Heart right ventricle (tissue), 16 donors: ENCODE data around the gene AOC2. TPM values are rescaled to one million over a fixed set of nuclear protein-coding genes. Genes with fewer than 3 reads are reported as not detected.

ENCODE experiments used
- ATAC-seq, 8 donors: fragments of 200-7000 bp; cut with Tn5 transposase; one replicate each; pipeline ENCODE4 v1.9.1; 2020; ENCODE audit warnings: mild to moderate bottlenecking in 8 of 8, moderate library complexity in 8 of 8, moderate number of reproducible peaks in 1 of 8
- DNase-seq, 2 donors: peaks; one replicate each; pipeline ENCODE4 v3.0.0-alpha.2; 2020
- H3K27ac ChIP-seq, 10 donors: fragments of 200-600 bp; sonication (generic) in 2 of 10; one replicate each; pipeline versions ENCODE4 v1.5.0 to v1.8.0; 2020 to 2022; ENCODE audit warnings: mild to moderate bottlenecking in 3 of 10
- H3K27me3 ChIP-seq, 7 donors: fragments of 200-600 bp; one replicate each; pipeline ENCODE4 v1.8.0; 2021 to 2022; ENCODE audit warnings: mild to moderate bottlenecking in 2 of 7
- H3K36me3 ChIP-seq, 9 donors: fragments of 200-600 bp; sonication (generic) in 1 of 9; one replicate each; pipeline versions ENCODE4 v1.5.0 to v1.8.0; 2020 to 2022; ENCODE audit warnings: mild to moderate bottlenecking in 2 of 9
- H3K4me1 ChIP-seq, 9 donors: fragments of 200-600 bp; sonication (generic) in 1 of 9; one replicate each; pipeline versions ENCODE4 v1.5.0 to v1.8.0; 2020 to 2022; ENCODE audit warnings: mild to moderate bottlenecking in 4 of 9
- H3K4me3 ChIP-seq, 10 donors: fragments of 200-600 bp; sonication (generic) in 2 of 10; one replicate each; pipeline versions ENCODE4 v1.5.0 to v1.8.0; 2020 to 2022; ENCODE audit warnings: mild to moderate bottlenecking in 7 of 10, moderate library complexity in 2 of 10
- H3K9me3 ChIP-seq, 11 donors: fragments of 200-600 bp in 10 of 11; sonication (generic) in 2 of 11; one replicate each; pipeline versions ENCODE4 v1.5.0 to v1.8.0; 2013 to 2022; ENCODE audit warnings: mild to moderate bottlenecking in 2 of 11, control low read depth in 1 of 11, moderate library complexity in 1 of 11
- WGBS, 2 donors: extraction: QIAGEN DNeasy Blood & Tissue Kit; methylation state at CpG; one replicate each; pipeline ENCODE4 v1.1.7; 2013; ENCODE audit warnings: inconsistent platforms in 1 of 2; 5-methylcytosine and 5-hydroxymethylcytosine counted together
- intact Hi-C, 10 donors: fragments of 100-400 bp; cut with DNase I; formaldehyde crosslinking; loops; one replicate each; pipeline versions ENCODE4 v1.11.1 to v1.14.2; 2022
- polyA plus RNA-seq, 2 donors: library from polyadenylated mRNA; stranded (reverse); fragments of 200-250 nt; gene quantifications; one replicate each; pipeline ENCODE4 v1.2.3, GENCODE V29; 2013
- total RNA-seq, 10 donors: library from RNA; stranded (reverse); fragmentation: NEBNext Ultra II Directional in 3 of 10; extraction: Animal tissue kit (Norgen Biotek cat#: 25700) in 3 of 10; gene quantifications; one replicate each; pipeline versions ENCODE4 v1.2.1 to v1.2.4, GENCODE V29; 2021 to 2023
- TF ChIP-seq, protein P1 (sequence below), 9 donors: fragments of 200-600 bp; sonication (generic) in 2 of 9; IDR thresholded peaks; one replicate each; pipeline versions ENCODE4 v1.5.0 to v1.8.0; 2021 to 2022; ENCODE audit warnings: antibody characterized with exemption in 9 of 9, mild to moderate bottlenecking in 5 of 9, moderate library complexity in 1 of 9
- donor health status: Arrhythmogenic right ventricular cardiomyopathy.
- donor health status: ischemic (EF 13 %, LVEDD 7.1; RV severe dilation, severe dysfunction).
- donor health status: healthy with polysubstance abuse.
- donor health status: DM: no; HTN: yes; CAD: no.
- donor health status: DM: no; HTN: no; CAD: no.
- donor health status: ischemic (EF 25% LVEDD 6.9; RV normal size, moderate dysfunction).
- donor health status: ischemic (EF 25% LVEDD 5.7; RV mildly dilated, moderate dysfunction).
- donor health status: healthy.
- donor health status: DM: yes; HTN: yes; CAD: no.
- donor health status: Ischemic cardiomyopathy.
- donor health status: ischemic (EF 35%, LVEDD 5.7; RV mildly dilated, moderate dysfunction).
- donor health status: nonischemic (EF 11% LVEDD 7.7; RV severe dilation, severe dysfunction).
- donor health status: DM: yes; HTN: yes; CAD: no.
- donor health status: PGD.
- donor health status: ischemic (EF 29% LVEDD 5.4; RV normal size, mild dysfunction).
- donor health status: nonischemic (EF 23%, LVEDD 6.1; RV moderate dilation, normal function).

Gene AOC2
- total and polyA plus RNA-seq, 12 donors = 0.14 to 0.72 (median 0.51) TPM

DNA sequence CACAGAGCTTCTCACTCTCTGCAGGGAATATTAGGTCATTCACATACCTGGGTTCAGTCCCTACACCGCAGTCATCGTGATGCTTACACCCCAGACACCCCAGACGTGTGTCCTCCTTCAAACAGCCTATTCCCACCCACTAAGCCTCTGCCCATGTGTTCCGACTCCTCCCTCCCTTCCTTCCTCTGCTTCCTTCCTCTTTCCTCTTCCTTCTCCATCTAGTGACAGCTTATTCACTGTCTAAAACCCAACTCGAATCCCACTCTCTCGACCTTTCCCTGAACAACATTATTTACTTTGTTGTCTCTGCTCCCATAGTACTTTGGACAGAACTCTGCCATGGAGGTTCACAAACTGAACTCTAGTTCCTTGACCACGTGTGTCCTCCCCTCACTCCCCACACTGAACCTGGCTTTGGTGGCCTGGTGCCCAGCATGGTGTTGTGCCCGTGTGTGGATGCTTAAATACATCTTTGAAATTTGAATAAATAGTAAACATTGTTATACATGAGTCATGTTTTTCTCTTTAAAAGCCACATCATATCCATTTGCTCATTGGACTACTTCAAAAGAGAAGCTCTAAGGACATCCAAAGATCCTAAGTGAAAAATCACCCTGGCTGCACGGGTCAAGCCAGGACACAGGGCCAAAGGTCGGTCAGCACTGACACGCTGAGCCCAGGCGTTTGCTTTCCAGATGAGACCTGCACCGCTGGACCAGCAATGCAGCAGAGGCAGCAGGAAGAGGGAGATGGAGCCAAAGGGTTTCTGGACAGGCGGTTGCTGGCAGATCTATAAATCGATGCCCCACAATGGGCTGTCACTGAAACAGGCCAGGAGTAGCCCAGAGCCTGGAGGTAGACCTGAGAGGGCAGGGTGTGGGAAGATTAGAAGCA, 42.1 kb downstream of the AOC2 start:
- intact Hi-C loops = no loop called here
- WGBS, 2 donors = 51 to 63% methylated on average over 15 of the region's 15 CpGs
- ATAC-seq = peak in 3 of 8 donors; percentile 65 to 70 (median 66)

DNA sequence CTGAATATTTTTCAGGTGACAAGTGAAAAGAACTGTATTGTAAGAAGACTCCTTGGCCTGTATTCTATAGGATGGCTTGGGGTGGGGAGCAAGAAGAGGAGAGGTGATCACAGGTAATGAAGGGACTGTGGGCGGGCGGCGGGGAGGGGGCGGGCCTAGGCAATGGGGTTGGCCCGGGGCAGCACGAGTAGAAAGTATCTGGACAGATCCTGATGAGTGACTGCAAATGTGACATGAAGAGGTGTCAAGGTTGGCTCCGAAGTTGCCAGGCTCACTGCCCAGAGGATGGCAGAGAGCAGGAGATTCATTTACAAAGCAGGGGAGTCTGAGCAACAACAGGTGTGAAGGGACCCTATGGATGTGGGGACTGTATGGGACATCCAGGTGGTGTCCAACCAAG, 45.4 kb downstream of the AOC2 start:
- ATAC-seq = peak in 5 of 8 donors; percentile 10 to 67 (median 54)
- whole genome bisulfite sequencing, 2 donors = 60 to 64% methylated on average over 7 of the region's 7 CpGs
- H3K4me3 ChIP-seq = no peak overlapping the region
- no peaks in the 10 kb centered on the region for H3K27me3 ChIP-seq
- peaks cover 15 to 74% (median 45%) of the 10 kb centered on the region in 9 donors for H3K4me1 ChIP-seq
- DNase-seq = no peak
- TF ChIP-seq, protein P1, sequence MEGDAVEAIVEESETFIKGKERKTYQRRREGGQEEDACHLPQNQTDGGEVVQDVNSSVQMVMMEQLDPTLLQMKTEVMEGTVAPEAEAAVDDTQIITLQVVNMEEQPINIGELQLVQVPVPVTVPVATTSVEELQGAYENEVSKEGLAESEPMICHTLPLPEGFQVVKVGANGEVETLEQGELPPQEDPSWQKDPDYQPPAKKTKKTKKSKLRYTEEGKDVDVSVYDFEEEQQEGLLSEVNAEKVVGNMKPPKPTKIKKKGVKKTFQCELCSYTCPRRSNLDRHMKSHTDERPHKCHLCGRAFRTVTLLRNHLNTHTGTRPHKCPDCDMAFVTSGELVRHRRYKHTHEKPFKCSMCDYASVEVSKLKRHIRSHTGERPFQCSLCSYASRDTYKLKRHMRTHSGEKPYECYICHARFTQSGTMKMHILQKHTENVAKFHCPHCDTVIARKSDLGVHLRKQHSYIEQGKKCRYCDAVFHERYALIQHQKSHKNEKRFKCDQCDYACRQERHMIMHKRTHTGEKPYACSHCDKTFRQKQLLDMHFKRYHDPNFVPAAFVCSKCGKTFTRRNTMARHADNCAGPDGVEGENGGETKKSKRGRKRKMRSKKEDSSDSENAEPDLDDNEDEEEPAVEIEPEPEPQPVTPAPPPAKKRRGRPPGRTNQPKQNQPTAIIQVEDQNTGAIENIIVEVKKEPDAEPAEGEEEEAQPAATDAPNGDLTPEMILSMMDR (IDR thresholded peaks at IDR 0.05) = no peak
- no peaks in the 10 kb centered on the region for H3K9me3 ChIP-seq
- H3K36me3 ChIP-seq = no peaks in the 10 kb centered on the region
- intact Hi-C loops = loop anchor here in 1 of 10 donors (5.0 kb wide), 1 partner anchor 37 kb away; no protein-coding TSS in a partner anchor
- no peak overlapping the region for H3K27ac ChIP-seq

More for the DNA sequence above, 42.1 kb downstream of the AOC2 start:
- H3K36me3 ChIP-seq = no peaks in the 10 kb centered on the region
- H3K9me3 ChIP-seq = no peaks in the 10 kb centered on the region
- no peak overlapping the region for H3K4me3 ChIP-seq
- H3K4me1 ChIP-seq = peaks cover under 1 to 41% (median 14%) of the 10 kb centered on the region in 9 donors
- peak overlapping the region in 3 of 10 donors; percentile 48 to 75 (median 59) for H3K27ac ChIP-seq
- no peak for DNase-seq
- TF ChIP-seq, protein P1 (IDR thresholded peaks at IDR 0.05) = no peak
- no peaks in the 10 kb centered on the region for H3K27me3 ChIP-seq

GRCh38 chr17:42891539-42892152, 47.3 kb downstream of the AOC2 start:
- ATAC-seq (peak; percentile 68 to 99 (median 90)), DNase-seq (peak; percentile 66 to 69)
- Histone ChIP-seq H3K9me3 (no peaks in the 10 kb centered on the region), H3K27ac (peak overlapping the region; percentile 61 to 94 (median 83)), H3K4me3 (no peak overlapping the region), H3K27me3 (no peaks in the 10 kb centered on the region), H3K4me1 (peaks cover 16 to 69% (median 43%) of the 10 kb centered on the region in 9 donors), H3K36me3 (no peaks in the 10 kb centered on the region)
- TF ChIP-seq, protein P1 (IDR thresholded peaks at IDR 0.05) = no peak
- intact Hi-C loops = loop anchor here in 1 of 10 donors (5.0 kb wide), 1 partner anchor 36 kb away; no protein-coding TSS in a partner anchor
- WGBS, 2 donors = 20 to 27% methylated on average over 10 of the region's 10 CpGs

DNA sequence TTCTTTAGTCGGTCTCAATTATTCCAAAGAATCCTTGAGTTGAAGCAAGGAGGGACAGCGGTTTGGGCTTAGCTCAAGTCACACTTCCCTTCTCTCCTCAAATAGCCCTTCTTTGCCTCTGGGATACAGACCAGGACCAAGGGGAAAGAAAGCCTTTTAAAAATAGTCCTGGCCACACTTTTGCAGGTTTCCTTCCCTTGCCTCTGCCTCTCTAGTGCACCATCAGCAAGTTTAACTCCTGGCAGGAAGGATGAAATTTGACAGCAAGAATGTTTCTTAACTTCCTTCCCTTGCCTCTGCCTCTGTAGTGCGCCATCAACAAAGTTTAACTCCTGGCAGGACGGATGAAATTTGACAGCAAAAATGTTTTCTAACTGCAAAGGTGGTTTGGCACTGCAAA, 49.0 kb downstream of the AOC2 start:
- H3K27ac ChIP-seq = peak overlapping the region in 8 of 10 donors; percentile 28 to 94 (median 73)
- H3K4me3 ChIP-seq = no peak overlapping the region
- TF ChIP-seq, protein P1 (IDR thresholded peaks at IDR 0.05) = no peak
- no peaks in the 10 kb centered on the region for H3K36me3 ChIP-seq
- 19 to 31% methylated on average over 4 of the region's 4 CpGs for WGBS, 2 donors
- DNase-seq (no peak), ATAC-seq (peak in 4 of 8 donors; percentile 24 to 56 (median 52))
- intact Hi-C loops = loop anchor here in 1 of 10 donors (5.0 kb wide), 1 partner anchor 34 kb away; no protein-coding TSS in a partner anchor
- no peaks in the 10 kb centered on the region for H3K27me3 ChIP-seq
- peaks cover 16 to 53% (median 43%) of the 10 kb centered on the region in 9 donors for H3K4me1 ChIP-seq
- H3K9me3 ChIP-seq = no peaks in the 10 kb centered on the region
